H9 (cell line): ENCODE results near the gene HSF2. TPM values are rescaled to one million over a fixed set of nuclear protein-coding genes. Genes with fewer than 3 reads are reported as not detected.

ENCODE experiments used
- DNase-seq: peaks from one replicate; pipeline ENCODE4 v3.0.0-alpha.2; 2017
- H2AFZ ChIP-seq: one replicate; pipeline ENCODE4 v1.6.1; 2013; ENCODE audit warnings: mild to moderate bottlenecking, low read length, control low read depth, moderate library complexity
- H2AK5ac ChIP-seq: 2 replicates; pipeline ENCODE4 v1.6.1; 2013; ENCODE audit warnings: low read length, control low read depth, mixed read lengths; ENCODE audit not compliant: insufficient read length
- H2BK120ac ChIP-seq: one replicate; pipeline ENCODE4 v1.6.1; 2013; ENCODE audit warnings: low read depth, mild to moderate bottlenecking, low read length, control low read depth, inconsistent platforms; ENCODE audit not compliant: poor library complexity, severe bottlenecking
- H2BK12ac ChIP-seq: 2 replicates; pipeline ENCODE4 v1.6.1; 2013; ENCODE audit warnings: low read length, control low read depth, mixed read lengths, low read depth; ENCODE audit not compliant: insufficient read length
- H2BK15ac ChIP-seq: 2 replicates; pipeline ENCODE4 v1.6.1; 2013; ENCODE audit warnings: low read depth, low read length, control low read depth
- H2BK20ac ChIP-seq: one replicate; pipeline ENCODE4 v1.6.1; 2013; ENCODE audit warnings: low read depth, mild to moderate bottlenecking, low read length, control low read depth, inconsistent platforms; ENCODE audit not compliant: poor library complexity, severe bottlenecking
- H2BK5ac ChIP-seq: 2 replicates; pipeline ENCODE4 v1.6.1; 2013; ENCODE audit warnings: low read length, control low read depth, mixed read lengths; ENCODE audit not compliant: insufficient read length
- H3K14ac ChIP-seq: 2 replicates; pipeline ENCODE4 v1.6.1; 2013; ENCODE audit warnings: low read length, control low read depth; ENCODE audit not compliant: insufficient read depth
- H3K18ac ChIP-seq: 2 replicates; pipeline ENCODE4 v1.6.1; 2013; ENCODE audit warnings: low read depth, mild to moderate bottlenecking, mixed read lengths, low read length, control low read depth; ENCODE audit not compliant: insufficient read length
- H3K23ac ChIP-seq: 2 replicates; pipeline ENCODE4 v1.6.1; 2013; ENCODE audit warnings: low read length, control low read depth, mixed read lengths, low read depth; ENCODE audit not compliant: insufficient read length
- H3K23me2 ChIP-seq: 2 replicates; pipeline ENCODE4 v1.6.1; 2013; ENCODE audit warnings: low read depth, mild to moderate bottlenecking, mixed read lengths, low read length, control low read depth; ENCODE audit not compliant: insufficient read length, poor library complexity, severe bottlenecking
- H3K27ac ChIP-seq: 2 replicates; pipeline ENCODE4 v1.5.1; 2013; ENCODE audit warnings: low read length, control low read depth, mixed read lengths, low read depth; ENCODE audit not compliant: insufficient read length
- H3K27me3 ChIP-seq: 2 replicates; pipeline ENCODE4 v1.6.1; 2013; ENCODE audit warnings: low read length, control low read depth, inconsistent platforms; ENCODE audit not compliant: insufficient read depth
- H3K4ac ChIP-seq: 2 replicates; pipeline ENCODE4 v1.6.1; 2013; ENCODE audit warnings: low read depth, mild to moderate bottlenecking, control low read depth, inconsistent platforms, low read length, moderate library complexity
- H3K4me1 ChIP-seq: 2 replicates; pipeline ENCODE4 v1.6.1; 2013; ENCODE audit warnings: low read length, control low read depth, inconsistent platforms; ENCODE audit not compliant: insufficient read depth
- H3K4me2 ChIP-seq: 2 replicates; pipeline ENCODE4 v1.6.1; 2013; ENCODE audit warnings: low read length, control low read depth, mixed read lengths; ENCODE audit not compliant: insufficient read length, insufficient read depth
- H3K56ac ChIP-seq: 2 replicates; pipeline ENCODE4 v1.6.1; 2013; ENCODE audit warnings: low read depth, mild to moderate bottlenecking, mixed read lengths, low read length, control low read depth; ENCODE audit not compliant: insufficient read length
- H3K79me1 ChIP-seq: 2 replicates; pipeline ENCODE4 v1.6.1; 2013; ENCODE audit warnings: low read depth, mild to moderate bottlenecking, moderate library complexity, low read length, control low read depth, inconsistent platforms; ENCODE audit not compliant: insufficient read depth, poor library complexity, severe bottlenecking
- H3K79me2 ChIP-seq: 2 replicates; pipeline ENCODE4 v1.6.1; 2013; ENCODE audit warnings: low read length, control low read depth, inconsistent platforms; ENCODE audit not compliant: insufficient read depth
- H3K9ac ChIP-seq: 2 replicates; pipeline ENCODE4 v1.6.1; 2013; ENCODE audit warnings: low read length, control low read depth, mixed read lengths; ENCODE audit not compliant: insufficient read length; ENCODE audit errors: extremely low read depth
- H3K9me3 ChIP-seq: one replicate; pipeline ENCODE4 v1.6.1; 2013; ENCODE audit warnings: low read depth, low read length, inconsistent platforms; ENCODE audit not compliant: control insufficient read depth
- H3T11ph ChIP-seq: one replicate; pipeline ENCODE4 v1.6.1; 2013; ENCODE audit warnings: mild to moderate bottlenecking, low read length, control low read depth, inconsistent platforms
- H4K20me1 ChIP-seq: one replicate; pipeline ENCODE4 v1.6.1; 2013; ENCODE audit not compliant: control insufficient read depth, insufficient read length, insufficient read depth
- H4K5ac ChIP-seq: 2 replicates; pipeline ENCODE4 v1.6.1; 2013; ENCODE audit warnings: low read depth, mild to moderate bottlenecking, mixed read lengths, low read length, control low read depth; ENCODE audit not compliant: insufficient read length
- H4K8ac ChIP-seq: replicated peaks from 2 replicates; pipeline ENCODE4 v1.6.1; 2013; ENCODE audit warnings: low read length, control low read depth, mixed read lengths, low read depth; ENCODE audit not compliant: insufficient read length
- H4K91ac ChIP-seq: 2 replicates; pipeline ENCODE4 v1.6.1; 2013; ENCODE audit warnings: low read depth, mild to moderate bottlenecking, moderate library complexity, mixed read lengths, low read length, control low read depth; ENCODE audit not compliant: insufficient read length
- H3K27ac Mint-ChIP-seq, 3 experiments: 2 replicates in 2 of 3; 3 replicates in 1 of 3; pipeline ENCODE4 v1.8.0; 2020 to 2021; ENCODE audit warnings: mixed read lengths in 3 of 3, mild to moderate bottlenecking in 1 of 3, moderate library complexity in 1 of 3
- H3K27me3 Mint-ChIP-seq: 2 replicates; pipeline ENCODE4 v1.8.0; 2021; ENCODE audit warnings: low read depth, mild to moderate bottlenecking, moderate library complexity, mixed read lengths
- H3K36me3 Mint-ChIP-seq, 3 experiments: 2 replicates in 2 of 3; 3 replicates in 1 of 3; pipeline ENCODE4 v1.8.0; 2020 to 2021; ENCODE audit warnings: low read depth in 3 of 3, mixed read lengths in 3 of 3; ENCODE audit not compliant: insufficient read depth in 1 of 3
- H3K4me1 Mint-ChIP-seq, 2 experiments: 2 replicates each; pipeline ENCODE4 v1.8.0; 2020; ENCODE audit warnings: mixed read lengths in 2 of 2
- H3K4me3 Mint-ChIP-seq, 2 experiments: 2 replicates in 1 of 2; 3 replicates in 1 of 2; pipeline ENCODE4 v1.8.0; 2020 to 2021; ENCODE audit warnings: mild to moderate bottlenecking in 2 of 2, mixed read lengths in 2 of 2, moderate library complexity in 1 of 2
- H3K9me3 Mint-ChIP-seq, 2 experiments: 2 replicates in 1 of 2; 3 replicates in 1 of 2; pipeline ENCODE4 v1.8.0; 2020; ENCODE audit warnings: mild to moderate bottlenecking in 2 of 2, mixed read lengths in 2 of 2, moderate library complexity in 1 of 2
- total RNA-seq: library from RNA; stranded (reverse); gene quantifications from 2 replicates; pipeline ENCODE4 v1.2.1, GENCODE V29; 2021
- TF ChIP-seq, protein P1 (sequence below): fragments of 200-600 bp; sonication (generic); conservative IDR thresholded peaks from 3 replicates; pipeline ENCODE4 v1.8.0; 2021; ENCODE audit warnings: antibody characterized with exemption, mild to moderate bottlenecking

HSF2 gene
- total RNA-seq, 1 experiment from 2014 or later: 14.6 TPM

DNA sequence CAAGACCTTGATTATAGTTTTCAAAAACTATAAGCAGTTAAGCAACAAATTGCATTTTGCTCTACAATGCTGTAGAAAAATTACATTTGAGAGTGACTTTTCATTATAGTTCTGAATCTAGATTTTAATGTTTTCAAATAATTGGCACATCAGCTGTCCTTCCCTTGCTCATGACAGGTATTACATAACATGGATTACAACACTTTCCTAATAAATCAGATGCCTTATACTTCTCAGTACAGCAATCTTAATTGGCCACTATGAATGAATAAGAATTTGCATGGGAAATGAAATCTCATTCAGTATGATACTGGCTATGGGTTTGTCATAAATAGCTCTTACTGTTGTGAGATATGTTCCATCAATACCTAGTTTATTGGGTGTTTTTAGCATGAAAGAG, 29.9 kb downstream of the HSF2 start:
- no peak overlapping the region for H3K23ac ChIP-seq
- H2AFZ ChIP-seq: no peak overlapping the region
- no peak overlapping the region for H2BK120ac ChIP-seq
- Mint-ChIP-seq H3K27ac (no peak overlapping the region), H3K4me3 (no peak overlapping the region), H3K9me3 (no peaks in the 10 kb centered on the region), H3K27me3 (no peaks in the 10 kb centered on the region), H3K36me3 (peaks cover 12 to 63% (median 50%) of the 10 kb centered on the region in 3 experiments; a peak in 6 of 7 replicates), H3K4me1 (no peaks in the 10 kb centered on the region)
- no peaks in the 10 kb centered on the region for H3K9me3 ChIP-seq
- H3T11ph ChIP-seq: no peak overlapping the region
- H3K79me2 ChIP-seq: no peaks in the 10 kb centered on the region
- no peak overlapping the region for H3K56ac ChIP-seq
- no peaks in the 10 kb centered on the region for H3K23me2 ChIP-seq
- no peak overlapping the region for H2BK5ac ChIP-seq
- no peaks in the 10 kb centered on the region for H3K4me1 ChIP-seq
- H2AK5ac ChIP-seq: no peak overlapping the region
- H2BK20ac ChIP-seq: no peak overlapping the region
- no peak overlapping the region for H3K4me2 ChIP-seq
- no peak overlapping the region for H4K91ac ChIP-seq
- no peak overlapping the region for H4K5ac ChIP-seq
- TF ChIP-seq, protein P1, sequence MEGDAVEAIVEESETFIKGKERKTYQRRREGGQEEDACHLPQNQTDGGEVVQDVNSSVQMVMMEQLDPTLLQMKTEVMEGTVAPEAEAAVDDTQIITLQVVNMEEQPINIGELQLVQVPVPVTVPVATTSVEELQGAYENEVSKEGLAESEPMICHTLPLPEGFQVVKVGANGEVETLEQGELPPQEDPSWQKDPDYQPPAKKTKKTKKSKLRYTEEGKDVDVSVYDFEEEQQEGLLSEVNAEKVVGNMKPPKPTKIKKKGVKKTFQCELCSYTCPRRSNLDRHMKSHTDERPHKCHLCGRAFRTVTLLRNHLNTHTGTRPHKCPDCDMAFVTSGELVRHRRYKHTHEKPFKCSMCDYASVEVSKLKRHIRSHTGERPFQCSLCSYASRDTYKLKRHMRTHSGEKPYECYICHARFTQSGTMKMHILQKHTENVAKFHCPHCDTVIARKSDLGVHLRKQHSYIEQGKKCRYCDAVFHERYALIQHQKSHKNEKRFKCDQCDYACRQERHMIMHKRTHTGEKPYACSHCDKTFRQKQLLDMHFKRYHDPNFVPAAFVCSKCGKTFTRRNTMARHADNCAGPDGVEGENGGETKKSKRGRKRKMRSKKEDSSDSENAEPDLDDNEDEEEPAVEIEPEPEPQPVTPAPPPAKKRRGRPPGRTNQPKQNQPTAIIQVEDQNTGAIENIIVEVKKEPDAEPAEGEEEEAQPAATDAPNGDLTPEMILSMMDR: no peak
- no peak overlapping the region for H3K4ac ChIP-seq
- H3K9ac ChIP-seq: no peak overlapping the region
- no peaks in the 10 kb centered on the region for H3K79me1 ChIP-seq
- H4K20me1 ChIP-seq: no peaks in the 10 kb centered on the region
- H3K14ac ChIP-seq: no peak overlapping the region
- no peak overlapping the region for H4K8ac ChIP-seq
- H2BK12ac ChIP-seq: no peak overlapping the region
- no peak overlapping the region for H2BK15ac ChIP-seq
- H3K18ac ChIP-seq: no peak overlapping the region
- DNase-seq: no peak
- no peak overlapping the region for H3K27ac ChIP-seq
- H3K27me3 ChIP-seq: no peaks in the 10 kb centered on the region
